Mammary epithelial cell (primary cell): ENCODE measurements around the gene ZIC1.

ENCODE experiments used
- CTCF ChIP-seq, 2 donors: IDR thresholded peaks in 1 of 2; conservative IDR thresholded peaks in 1 of 2; 2 replicates each; pipeline ENCODE4 v1.5.1; 2011 to 2012; ENCODE audit warnings: inconsistent platforms in 2 of 2, low read length in 2 of 2, mild to moderate bottlenecking in 2 of 2, control low read depth in 1 of 2, low read depth in 1 of 2; ENCODE audit not compliant: insufficient read depth in 1 of 2; ENCODE audit errors: extremely low read depth in 1 of 2
- EZH2 ChIP-seq: IDR thresholded peaks from 2 replicates; pipeline ENCODE4 v1.6.1; 2012; ENCODE audit warnings: low read length, inconsistent platforms, borderline replicate concordance

- TF ChIP-seq CTCF (conservative IDR thresholded peaks at IDR 0.05 in 1 of 2, IDR thresholded peaks at IDR 0.05 in 1 of 2; ENCODE audit: extremely low read depth in 1 of 2, insufficient read depth in 1 of 2, low read depth in 1 of 2, low read length in 2 of 2) (no peak), EZH2 (no peak)
Measured at GRCh38 chr3:147407498-147408187, 1.5 kb upstream of the ZIC1 start.
